Measurements from ENCODE around the gene ZFAND4. TPM values are rescaled to one million over a fixed set of nuclear protein-coding genes. Genes with fewer than 3 reads are reported as not detected.

Gene ZFAND4
- total RNA-seq, 1 experiment from 2014 or later, result 5.0 TPM

DNA sequence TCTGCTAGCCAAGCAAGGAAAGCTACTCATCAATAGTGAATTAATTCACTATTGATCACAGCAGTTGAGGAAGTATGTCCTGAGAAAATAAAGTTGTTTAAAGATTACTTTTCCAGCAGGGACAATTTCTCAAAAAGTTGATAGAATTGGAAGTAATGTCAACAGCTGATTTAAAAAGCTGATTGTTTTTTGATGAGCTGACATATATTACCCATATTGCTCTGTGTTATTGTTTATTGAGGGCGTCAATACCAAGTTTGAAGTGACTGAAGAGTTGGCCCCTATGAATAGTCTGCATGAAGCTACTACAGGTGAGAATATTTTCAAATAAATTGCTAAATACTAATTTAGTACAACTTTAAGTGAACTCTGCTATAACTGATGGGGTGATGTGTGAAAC lies 28.0 kb downstream of the ZFAND4 start:
- TF ChIP-seq CTCF (IDR thresholded peaks at IDR 0.05; ENCODE audit: unreplicated experiment), result no peak
- Mint-ChIP-seq H3K27ac (ENCODE audit: low read depth, unreplicated experiment) (no peak overlapping the region), H3K27me3 (ENCODE audit: insufficient read depth, unreplicated experiment) (no peaks in the 10 kb centered on the region), H3K36me3 (ENCODE audit: insufficient read depth, unreplicated experiment) (peaks cover 19% of the 10 kb centered on the region), H3K4me3 (ENCODE audit: unreplicated experiment) (no peak overlapping the region), H3K9me3 (ENCODE audit: unreplicated experiment) (no peaks in the 10 kb centered on the region), H3K4me1 (ENCODE audit: insufficient read depth, unreplicated experiment) (peaks cover 9% of the 10 kb centered on the region)
- POLR2A ChIA-PET, result interaction anchor here (0.6 kb wide), 1 partner anchor 66 kb away, joined by 3 read pairs; no protein-coding TSS in a partner anchor
- CTCF ChIA-PET, result interaction anchor here (1.0 kb wide), 1 partner anchor 27 kb away, joined by 3 read pairs; no protein-coding TSS in a partner anchor
- no peak for DNase-seq (ENCODE audit: unreplicated experiment)
- intact Hi-C loops (cut with micrococcal nuclease), result no loop called here
- BruUV-seq (replicated peaks), result no TSS peak

DNA sequence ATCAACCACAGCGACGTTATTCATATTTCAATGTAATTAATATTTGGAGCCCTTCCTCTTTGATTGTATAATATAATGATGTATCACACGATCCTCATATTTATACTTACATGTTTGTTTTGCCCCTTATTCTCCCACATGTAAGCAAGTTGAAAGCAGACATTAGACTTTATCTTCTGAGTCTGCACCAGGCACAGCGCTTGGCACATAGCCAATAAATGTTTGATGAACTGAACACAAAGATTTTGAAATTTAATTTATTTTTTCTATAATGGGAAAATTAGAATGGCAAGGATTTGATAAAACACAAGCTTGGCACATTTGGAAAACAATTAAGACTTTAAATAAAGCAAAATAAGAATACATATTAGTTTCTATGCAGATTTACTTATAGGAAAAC lies 31.6 kb downstream of the ZFAND4 start:
- no peak overlapping the region for H3K4me3 Mint-ChIP-seq (ENCODE audit: unreplicated experiment)
- H3K27ac Mint-ChIP-seq (ENCODE audit: low read depth, unreplicated experiment), result no peak overlapping the region
- BruUV-seq (replicated peaks), result no TSS peak
- TF ChIP-seq CTCF (IDR thresholded peaks at IDR 0.05; ENCODE audit: unreplicated experiment), result no peak
- intact Hi-C loops (cut with micrococcal nuclease), result no loop called here
- H3K4me1 Mint-ChIP-seq (ENCODE audit: insufficient read depth, unreplicated experiment), result no peaks in the 10 kb centered on the region
- CTCF ChIA-PET, result no interaction called here
- H3K36me3 Mint-ChIP-seq (ENCODE audit: insufficient read depth, unreplicated experiment), result peaks cover 5% of the 10 kb centered on the region
- H3K9me3 Mint-ChIP-seq (ENCODE audit: unreplicated experiment), result no peaks in the 10 kb centered on the region
- no peaks in the 10 kb centered on the region for H3K27me3 Mint-ChIP-seq (ENCODE audit: insufficient read depth, unreplicated experiment)
- POLR2A ChIA-PET, result no interaction called here
- DNase-seq (ENCODE audit: unreplicated experiment), result no peak

DNA sequence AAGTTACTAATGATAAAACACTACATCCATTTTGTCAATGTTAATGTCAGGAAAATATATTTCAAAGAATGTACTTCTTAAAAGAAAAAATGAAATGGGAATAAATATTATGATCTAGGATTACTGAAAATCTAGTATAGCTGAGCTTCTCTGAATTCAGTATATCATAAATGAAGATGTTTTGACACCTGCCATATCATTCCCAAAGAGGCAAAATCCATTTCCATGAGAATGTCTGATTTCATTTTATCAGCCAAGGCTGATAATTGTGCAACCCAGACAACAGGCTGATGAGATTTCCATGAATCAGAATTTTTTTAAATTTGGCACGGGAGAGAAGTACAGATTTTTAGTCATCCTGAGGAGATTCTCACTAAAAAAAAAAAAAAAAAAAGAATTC lies 32.5 kb downstream of the ZFAND4 start:
- no peak for TF ChIP-seq CTCF (IDR thresholded peaks at IDR 0.05; ENCODE audit: unreplicated experiment)
- ChIA-PET CTCF (no interaction called here), POLR2A (no interaction called here)
- no peak overlapping the region for H3K4me3 Mint-ChIP-seq (ENCODE audit: unreplicated experiment)
- intact Hi-C loops (cut with micrococcal nuclease), result no loop called here
- no peak overlapping the region for H3K27ac Mint-ChIP-seq (ENCODE audit: low read depth, unreplicated experiment)
- H3K27me3 Mint-ChIP-seq (ENCODE audit: insufficient read depth, unreplicated experiment), result no peaks in the 10 kb centered on the region
- H3K9me3 Mint-ChIP-seq (ENCODE audit: unreplicated experiment), result no peaks in the 10 kb centered on the region
- peaks cover 5% of the 10 kb centered on the region for H3K36me3 Mint-ChIP-seq (ENCODE audit: insufficient read depth, unreplicated experiment)
- no TSS peak for BruUV-seq (replicated peaks)
- H3K4me1 Mint-ChIP-seq (ENCODE audit: insufficient read depth, unreplicated experiment), result no peaks in the 10 kb centered on the region
- no peak for DNase-seq (ENCODE audit: unreplicated experiment)

- peaks cover 19% of the 10 kb centered on the region for H3K36me3 Mint-ChIP-seq (ENCODE audit: insufficient read depth, unreplicated experiment)
- H3K27ac Mint-ChIP-seq (ENCODE audit: low read depth, unreplicated experiment), result no peak overlapping the region
- H3K4me3 Mint-ChIP-seq (ENCODE audit: unreplicated experiment), result no peak overlapping the region
- H3K9me3 Mint-ChIP-seq (ENCODE audit: unreplicated experiment), result no peaks in the 10 kb centered on the region
- no peaks in the 10 kb centered on the region for H3K4me1 Mint-ChIP-seq (ENCODE audit: insufficient read depth, unreplicated experiment)
- ChIA-PET POLR2A (no interaction called here), CTCF (no interaction called here)
- intact Hi-C loops (cut with micrococcal nuclease), result no loop called here
- H3K27me3 Mint-ChIP-seq (ENCODE audit: insufficient read depth, unreplicated experiment), result no peaks in the 10 kb centered on the region
- DNase-seq (ENCODE audit: unreplicated experiment), result no peak
- BruUV-seq (replicated peaks), result no TSS peak
- no peak for TF ChIP-seq CTCF (IDR thresholded peaks at IDR 0.05; ENCODE audit: unreplicated experiment)
These were observed 45.0 kb downstream of the ZFAND4 start for GRCh38 chr10:45627412-45628048.

Measured in MCF 10A (cell line).